Measurements from ENCODE around the gene XYLT2.

XYLT2 gene

GRCh38 chr17:50372758-50373556 is 27.0 kb downstream of the XYLT2 start, which contains the start of the genes EME1 and MRPL27:
EME1 (plus strand) TSS chr17:50373229; CDS start chr17:50375209, 1,980 bp downstream.
MRPL27 (minus strand) TSS chr17:50373184; CDS start chr17:50373170, 14 bp downstream.
- Histone ChIP-seq H3K4me2 (ENCODE audit: low read length) (peak within 1 kb of the TSS; percentile 90), H3K4me3 (ENCODE audit: low read length) (peak within 1 kb of the TSS; percentile 97), H3K9ac (ENCODE audit: low read depth, low read length) (peak within 1 kb of the TSS; percentile 95), H3K9me3 (replicated peaks; ENCODE audit: low read length) (no peaks in the 10 kb centered on the region), H3K4me1 (ENCODE audit: control insufficient read depth, insufficient read depth, low read length) (peaks cover 13% of the 10 kb centered on the region), H3K36me3 (ENCODE audit: insufficient read depth, low read length) (peaks cover 26% of the 10 kb centered on the region), H3K27me3 (ENCODE audit: control insufficient read depth, insufficient read depth, low read length) (no peaks in the 10 kb centered on the region)

GRCh38 chr17:50373705-50374104 is 27.8 kb downstream of the XYLT2 start:
- peak overlapping the region; percentile 95 for H3K9ac ChIP-seq (ENCODE audit: low read depth, low read length)

GRCh38 chr17:50375858-50376538 is 30.1 kb downstream of the XYLT2 start:
- Histone ChIP-seq H3K4me2 (ENCODE audit: low read length) (no peak overlapping the region), H3K4me3 (ENCODE audit: low read length) (no peak overlapping the region), H3K9ac (ENCODE audit: low read depth, low read length) (no peak overlapping the region), H3K27me3 (ENCODE audit: control insufficient read depth, insufficient read depth, low read length) (no peaks in the 10 kb centered on the region), H3K9me3 (replicated peaks; ENCODE audit: low read length) (no peaks in the 10 kb centered on the region), H3K4me1 (ENCODE audit: control insufficient read depth, insufficient read depth, low read length) (peaks cover 13% of the 10 kb centered on the region), H3K36me3 (ENCODE audit: insufficient read depth, low read length) (peaks cover 7% of the 10 kb centered on the region)

More at GRCh38 chr17:50373705-50374104, 27.8 kb downstream of the XYLT2 start:
- Histone ChIP-seq H3K9me3 (replicated peaks; ENCODE audit: low read length) (no peaks in the 10 kb centered on the region), H3K4me1 (ENCODE audit: control insufficient read depth, insufficient read depth, low read length) (peaks cover 13% of the 10 kb centered on the region), H3K4me2 (ENCODE audit: low read length) (peak overlapping the region; percentile 90), H3K4me3 (ENCODE audit: low read length) (peak overlapping the region; percentile 97), H3K27me3 (ENCODE audit: control insufficient read depth, insufficient read depth, low read length) (no peaks in the 10 kb centered on the region), H3K36me3 (ENCODE audit: insufficient read depth, low read length) (peaks cover 18% of the 10 kb centered on the region)

- Histone ChIP-seq H3K9ac (ENCODE audit: low read depth, low read length) (no peak overlapping the region), H3K36me3 (ENCODE audit: insufficient read depth, low read length) (peaks cover 42% of the 10 kb centered on the region), H3K4me3 (ENCODE audit: low read length) (no peak overlapping the region), H3K4me2 (ENCODE audit: low read length) (no peak overlapping the region), H3K27me3 (ENCODE audit: control insufficient read depth, insufficient read depth, low read length) (no peaks in the 10 kb centered on the region), H3K9me3 (replicated peaks; ENCODE audit: low read length) (no peaks in the 10 kb centered on the region), H3K4me1 (ENCODE audit: control insufficient read depth, insufficient read depth, low read length) (no peaks in the 10 kb centered on the region)
Measured at GRCh38 chr17:50379351-50380132, 33.6 kb downstream of the XYLT2 start.

GRCh38 chr17:50380369-50381259 is 34.7 kb downstream of the XYLT2 start:
- Histone ChIP-seq H3K9ac (ENCODE audit: low read depth, low read length) (no peak overlapping the region), H3K27me3 (ENCODE audit: control insufficient read depth, insufficient read depth, low read length) (no peaks in the 10 kb centered on the region), H3K36me3 (ENCODE audit: insufficient read depth, low read length) (peaks cover 52% of the 10 kb centered on the region), H3K9me3 (replicated peaks; ENCODE audit: low read length) (no peaks in the 10 kb centered on the region), H3K4me1 (ENCODE audit: control insufficient read depth, insufficient read depth, low read length) (no peaks in the 10 kb centered on the region), H3K4me3 (ENCODE audit: low read length) (no peak overlapping the region), H3K4me2 (ENCODE audit: low read length) (no peak overlapping the region)

- Histone ChIP-seq H3K4me2 (ENCODE audit: low read length) (no peak overlapping the region), H3K9ac (ENCODE audit: low read depth, low read length) (no peak overlapping the region), H3K9me3 (replicated peaks; ENCODE audit: low read length) (no peaks in the 10 kb centered on the region), H3K4me1 (ENCODE audit: control insufficient read depth, insufficient read depth, low read length) (no peaks in the 10 kb centered on the region), H3K4me3 (ENCODE audit: low read length) (no peak overlapping the region), H3K36me3 (ENCODE audit: insufficient read depth, low read length) (peaks cover 59% of the 10 kb centered on the region), H3K27me3 (ENCODE audit: control insufficient read depth, insufficient read depth, low read length) (no peaks in the 10 kb centered on the region)
Measured at GRCh38 chr17:50381260-50381815, 35.4 kb downstream of the XYLT2 start.

GRCh38 chr17:50381920-50382319 is 36.0 kb downstream of the XYLT2 start:
- no peak overlapping the region for H3K4me3 ChIP-seq (ENCODE audit: low read length)
- H3K4me2 ChIP-seq (ENCODE audit: low read length), result no peak overlapping the region
- no peak overlapping the region for H3K9ac ChIP-seq (ENCODE audit: low read depth, low read length)
- peaks cover 65% of the 10 kb centered on the region for H3K36me3 ChIP-seq (ENCODE audit: insufficient read depth, low read length)
- no peaks in the 10 kb centered on the region for H3K27me3 ChIP-seq (ENCODE audit: control insufficient read depth, insufficient read depth, low read length)
- no peaks in the 10 kb centered on the region for H3K9me3 ChIP-seq (replicated peaks; ENCODE audit: low read length)
- H3K4me1 ChIP-seq (ENCODE audit: control insufficient read depth, insufficient read depth, low read length), result no peaks in the 10 kb centered on the region

GRCh38 chr17:50382931-50383330 is 37.0 kb downstream of the XYLT2 start:
- no peak overlapping the region for H3K9ac ChIP-seq (ENCODE audit: low read depth, low read length)
- H3K9me3 ChIP-seq (replicated peaks; ENCODE audit: low read length), result no peaks in the 10 kb centered on the region
- H3K4me3 ChIP-seq (ENCODE audit: low read length), result no peak overlapping the region

GRCh38 chr17:50386510-50386909 is 40.6 kb downstream of the XYLT2 start:
- no peaks in the 10 kb centered on the region for H3K4me1 ChIP-seq (ENCODE audit: control insufficient read depth, insufficient read depth, low read length)
- H3K9ac ChIP-seq (ENCODE audit: low read depth, low read length), result no peak overlapping the region
- peaks cover 99% of the 10 kb centered on the region for H3K36me3 ChIP-seq (ENCODE audit: insufficient read depth, low read length)
- no peak overlapping the region for H3K4me2 ChIP-seq (ENCODE audit: low read length)
- H3K4me3 ChIP-seq (ENCODE audit: low read length), result no peak overlapping the region
- no peaks in the 10 kb centered on the region for H3K9me3 ChIP-seq (replicated peaks; ENCODE audit: low read length)
- H3K27me3 ChIP-seq (ENCODE audit: control insufficient read depth, insufficient read depth, low read length), result no peaks in the 10 kb centered on the region

More at GRCh38 chr17:50382931-50383330, 37.0 kb downstream of the XYLT2 start:
- Histone ChIP-seq H3K27me3 (ENCODE audit: control insufficient read depth, insufficient read depth, low read length) (no peaks in the 10 kb centered on the region), H3K36me3 (ENCODE audit: insufficient read depth, low read length) (peaks cover 75% of the 10 kb centered on the region), H3K4me1 (ENCODE audit: control insufficient read depth, insufficient read depth, low read length) (no peaks in the 10 kb centered on the region), H3K4me2 (ENCODE audit: low read length) (no peak overlapping the region)

- Histone ChIP-seq H3K4me2 (ENCODE audit: low read length) (no peak overlapping the region), H3K36me3 (ENCODE audit: insufficient read depth, low read length) (peaks cover 99% of the 10 kb centered on the region), H3K27me3 (ENCODE audit: control insufficient read depth, insufficient read depth, low read length) (no peaks in the 10 kb centered on the region), H3K4me1 (ENCODE audit: control insufficient read depth, insufficient read depth, low read length) (no peaks in the 10 kb centered on the region), H3K4me3 (ENCODE audit: low read length) (no peak overlapping the region), H3K9me3 (replicated peaks; ENCODE audit: low read length) (no peaks in the 10 kb centered on the region), H3K9ac (ENCODE audit: low read depth, low read length) (no peak overlapping the region)
Measured at GRCh38 chr17:50388728-50389127, 42.8 kb downstream of the XYLT2 start.

All from skeletal muscle satellite cell (primary cell).